Measurements from ENCODE around the gene GBF1.
"Not testable (repeated sequence)": the region's sequence is repeated elsewhere in the genome, so short reads cannot be mapped to it uniquely, and the experiment has no call there.

GBF1 gene

GRCh38 chr10:102274062-102274461 lies 28.7 kb downstream of the GBF1 start:
- DNase-seq (ENCODE audit: low read depth), result no peak

- no peak for DNase-seq (ENCODE audit: low read depth)
These were observed 30.0 kb downstream of the GBF1 start for GRCh38 chr10:102275343-102275742.

- no peak for DNase-seq (ENCODE audit: low read depth)
These were observed 33.8 kb downstream of the GBF1 start for GRCh38 chr10:102279104-102279503.

- DNase-seq (ENCODE audit: low read depth), result no peak
These were observed 35.2 kb downstream of the GBF1 start for GRCh38 chr10:102280397-102281101.

GRCh38 chr10:102281102-102281487 lies 35.8 kb downstream of the GBF1 start:
- DNase-seq (ENCODE audit: low read depth), result no peak

- DNase-seq (ENCODE audit: low read depth), result no peak
These were observed 38.2 kb downstream of the GBF1 start for GRCh38 chr10:102283488-102283887.

- DNase-seq (ENCODE audit: low read depth), result no peak
These were observed 38.6 kb downstream of the GBF1 start for GRCh38 chr10:102283890-102284289.

- DNase-seq (ENCODE audit: low read depth), result no peak
These were observed 39.2 kb downstream of the GBF1 start for GRCh38 chr10:102284531-102284930.

- DNase-seq (ENCODE audit: low read depth), result no peak
These were observed 39.8 kb downstream of the GBF1 start for GRCh38 chr10:102285133-102285532.

- DNase-seq (ENCODE audit: low read depth), result no peak
These were observed 40.9 kb downstream of the GBF1 start for GRCh38 chr10:102286216-102286615.

GRCh38 chr10:102287538-102287937 lies 42.2 kb downstream of the GBF1 start:
- DNase-seq (ENCODE audit: low read depth), result no peak

- DNase-seq (ENCODE audit: low read depth), result no peak
These were observed 42.7 kb downstream of the GBF1 start for GRCh38 chr10:102287991-102288390.

GRCh38 chr10:102289356-102289755 lies 44.0 kb downstream of the GBF1 start:
- DNase-seq (ENCODE audit: low read depth), result no peak

GRCh38 chr10:102289840-102290239 lies 44.5 kb downstream of the GBF1 start:
- no peak for DNase-seq (ENCODE audit: low read depth)

- DNase-seq (ENCODE audit: low read depth), result no peak
These were observed 46.0 kb downstream of the GBF1 start for GRCh38 chr10:102291221-102291905.

GRCh38 chr10:102297101-102297500 lies 51.8 kb downstream of the GBF1 start:
- DNase-seq (ENCODE audit: low read depth), result no peak

- DNase-seq (ENCODE audit: low read depth), result no peak
These were observed 53.6 kb downstream of the GBF1 start for GRCh38 chr10:102298899-102299298.

GRCh38 chr10:102299873-102300272 lies 54.5 kb downstream of the GBF1 start:
- no peak for DNase-seq (ENCODE audit: low read depth)

- no peak for DNase-seq (ENCODE audit: low read depth)
These were observed 55.0 kb downstream of the GBF1 start for GRCh38 chr10:102300278-102300843.

GRCh38 chr10:102300912-102301311 lies 55.6 kb downstream of the GBF1 start:
- DNase-seq (ENCODE audit: low read depth), result not testable (repeated sequence)

GRCh38 chr10:102301332-102301731 lies 56.0 kb downstream of the GBF1 start:
- not testable (repeated sequence) for DNase-seq (ENCODE audit: low read depth)

- DNase-seq (ENCODE audit: low read depth), result no peak
These were observed 57.3 kb downstream of the GBF1 start for GRCh38 chr10:102302611-102303010.

- DNase-seq (ENCODE audit: low read depth), result no peak
These were observed 60.7 kb downstream of the GBF1 start for GRCh38 chr10:102306006-102306405.
